GM23248 (cell line): ENCODE measurements around the gene CLEC2B. TPM values are rescaled to one million over a fixed set of nuclear protein-coding genes. Genes with fewer than 3 reads are reported as not detected.

Source experiments
- DNase-seq: peaks from one replicate; pipeline ENCODE4 v3.0.0-alpha.2; 2015
- H2AFZ ChIP-seq: fragments of 200-600 bp; sonication (generic); 2 replicates; pipeline ENCODE4 v1.6.1; 2016; ENCODE audit warnings: antibody characterized with exemption
- H3F3A ChIP-seq: fragments of 200-600 bp; sonication (generic); 2 replicates; pipeline ENCODE4 v1.6.1; 2016; ENCODE audit warnings: mild to moderate bottlenecking, antibody characterized with exemption, mixed run types; ENCODE audit not compliant: insufficient read depth
- H3K27ac ChIP-seq: fragments of 200-600 bp; sonication (generic); 2 replicates; pipeline ENCODE4 v1.5.1; 2016; ENCODE audit warnings: mild to moderate bottlenecking
- H3K27me3 ChIP-seq: fragments of 200-600 bp; sonication (generic); replicated peaks from 2 replicates; pipeline ENCODE4 v1.6.1; 2016; ENCODE audit warnings: mild to moderate bottlenecking; ENCODE audit not compliant: insufficient read depth
- H3K36me3 ChIP-seq: fragments of 200-600 bp; sonication (generic); 2 replicates; pipeline ENCODE4 v1.6.1; 2016; ENCODE audit warnings: low read depth, mild to moderate bottlenecking
- H3K4me1 ChIP-seq: fragments of 200-600 bp; sonication (generic); 2 replicates; pipeline ENCODE4 v1.6.1; 2016; ENCODE audit warnings: mild to moderate bottlenecking; ENCODE audit not compliant: insufficient read depth
- H3K4me2 ChIP-seq: fragments of 200-600 bp; sonication (generic); one replicate; pipeline ENCODE4 v1.6.1; 2016; ENCODE audit warnings: mild to moderate bottlenecking; ENCODE audit not compliant: unreplicated experiment
- H3K4me3 ChIP-seq: fragments of 200-600 bp; sonication (generic); 2 replicates; pipeline ENCODE4 v1.5.1; 2016; ENCODE audit warnings: mild to moderate bottlenecking
- H3K79me2 ChIP-seq: fragments of 200-600 bp; sonication (generic); 2 replicates; pipeline ENCODE4 v1.6.1; 2016; ENCODE audit warnings: mild to moderate bottlenecking; ENCODE audit not compliant: insufficient read depth
- H3K9ac ChIP-seq: fragments of 200-600 bp; sonication (generic); 2 replicates; pipeline ENCODE4 v1.6.1; 2016; ENCODE audit warnings: mild to moderate bottlenecking
- H3K9me2 ChIP-seq: fragments of 200-600 bp; sonication (generic); 2 replicates; pipeline ENCODE4 v1.6.1; 2016; ENCODE audit warnings: mixed run types, mild to moderate bottlenecking, moderate library complexity; ENCODE audit not compliant: insufficient read depth
- H3K9me3 ChIP-seq: fragments of 200-600 bp; sonication (generic); one replicate; pipeline ENCODE4 v1.6.1; 2017; ENCODE audit warnings: low read depth
- H4K20me1 ChIP-seq: fragments of 200-600 bp; sonication (generic); 2 replicates; pipeline ENCODE4 v1.6.0; 2016; ENCODE audit not compliant: insufficient read depth
- EZH2 ChIP-seq: fragments of 200-600 bp; sonication (generic); IDR thresholded peaks from 2 replicates; pipeline ENCODE4 v1.6.1; 2018; ENCODE audit warnings: antibody characterized with exemption, mild to moderate bottlenecking; ENCODE audit not compliant: insufficient read depth, poor library complexity, severe bottlenecking
- EZH2phosphoT487 ChIP-seq: fragments of 200-600 bp; sonication (generic); IDR thresholded peaks from 2 replicates; pipeline ENCODE4 v1.6.1; 2018; ENCODE audit warnings: antibody characterized with exemption, moderate library complexity, mild to moderate bottlenecking, low read depth; ENCODE audit not compliant: insufficient read depth
- WGBS, 2 experiments: methylation state at CpG; one replicate each; pipeline ENCODE4 v1.1.6; 2015 to 2017; ENCODE audit warnings: low lambda C conversion rate in 2 of 2, low coverage in 1 of 2; ENCODE audit errors: missing lambda C conversion rate in 2 of 2; 5-methylcytosine and 5-hydroxymethylcytosine counted together
- in situ Hi-C: fragments of 300-500 bp; cut with MboI; formaldehyde crosslinking; loops from 2 replicates; pipeline ENCODE4 v1.15.0; 2020
- polyA plus RNA-seq: library from polyadenylated mRNA; unstranded; fragments of >200 nt; fragmentation: Nextera tagmentation; extraction: Ambion mirVana; gene quantifications from 2 replicates; pipeline ENCODE4 v1.2.1, GENCODE V29; 2016
- total RNA-seq: library from RNA; depleted of rRNA; stranded (reverse); fragments of >200 nt; shearing (Covaris generic); gene quantifications from 2 replicates; pipeline ENCODE4 v1.2.3, GENCODE V29; 2014; rRNA removed

Gene CLEC2B
- total and polyA plus RNA-seq, 2 experiments from 2014 or later: 7.2 to 12.2 TPM

DNA sequence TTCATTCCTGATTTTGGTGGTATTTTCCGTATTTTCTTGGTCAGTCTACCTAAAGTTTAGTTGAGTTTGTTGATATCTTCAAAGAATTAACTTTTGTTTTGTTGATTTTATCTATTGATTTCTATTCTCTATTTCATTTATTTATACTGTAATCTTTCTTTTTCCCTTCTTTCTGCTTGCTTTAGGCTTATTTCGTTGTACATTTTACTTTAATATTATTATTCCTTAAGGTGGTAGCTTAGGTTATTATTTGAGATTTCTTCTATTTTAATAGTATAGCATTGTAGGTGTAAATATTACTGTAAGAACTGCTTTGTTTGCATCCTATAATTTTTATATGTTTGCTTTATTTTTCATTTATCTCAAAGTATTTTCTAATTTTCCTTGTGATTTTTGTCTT lies 63.3 kb downstream of the CLEC2B start:
- 77 to 84% methylated on average over 2 of the region's 2 CpGs for WGBS, 2 experiments
- H3K36me3 ChIP-seq: no peaks in the 10 kb centered on the region
- no peak for TF ChIP-seq EZH2
- no peak for TF ChIP-seq EZH2phosphoT487
- no peaks in the 10 kb centered on the region for H3K79me2 ChIP-seq
- H3K27me3 ChIP-seq: no peaks in the 10 kb centered on the region
- H3K4me2 ChIP-seq: no peak overlapping the region
- no peak overlapping the region for H2AFZ ChIP-seq
- in situ Hi-C loops: loop anchor here (25.0 kb wide), 1 partner anchor 331 kb away; the partner anchor contains the start of gene CLEC7A
- H3K9me2 ChIP-seq: no peaks in the 10 kb centered on the region
- H3F3A ChIP-seq: no peaks in the 10 kb centered on the region
- no peaks in the 10 kb centered on the region for H3K4me1 ChIP-seq
- no peak overlapping the region for H3K27ac ChIP-seq
- no peaks in the 10 kb centered on the region for H3K9me3 ChIP-seq
- H3K4me3 ChIP-seq: no peak overlapping the region
- H3K9ac ChIP-seq: no peak overlapping the region
- DNase-seq: no peak
- H4K20me1 ChIP-seq: no peaks in the 10 kb centered on the region

Other genes with a start within 250 kb of the CLEC2B start
- 0.54 and 6.6 TPM in 2 replicates for gene CLEC2D, start 199.6 kb downstream of the CLEC2B start, total RNA-seq
- gene CLEC2D, start 199.6 kb downstream of the CLEC2B start, polyA plus RNA-seq: 1.1 and 2.8 TPM in 2 replicates
- not detected in 2 replicates for gene CLECL1, start 136.3 kb downstream of the CLEC2B start, total RNA-seq
- gene CLECL1, start 136.3 kb downstream of the CLEC2B start, polyA plus RNA-seq: not detected in 2 replicates
- gene CD69, start 108.5 kb downstream of the CLEC2B start, total RNA-seq: not detected in 2 replicates
- gene CD69, start 108.5 kb downstream of the CLEC2B start, polyA plus RNA-seq: not detected in 2 replicates
- not detected in 2 replicates for gene KLRF1, start 41.9 kb downstream of the CLEC2B start, total RNA-seq
- gene KLRF1, start 41.9 kb downstream of the CLEC2B start, polyA plus RNA-seq: not detected in 2 replicates
- not detected in 2 replicates for gene KLRF2, start 12.1 kb upstream of the CLEC2B start, total RNA-seq
- gene KLRF2, start 12.1 kb upstream of the CLEC2B start, polyA plus RNA-seq: not detected in 2 replicates
- not detected in 2 replicates for gene CLEC2A, start 63.0 kb upstream of the CLEC2B start, total RNA-seq
- not detected in 2 replicates for gene CLEC2A, start 63.0 kb upstream of the CLEC2B start, polyA plus RNA-seq
- gene CLEC12A, start 102.1 kb upstream of the CLEC2B start, total RNA-seq: not detected in 2 replicates
- not detected in 2 replicates for gene CLEC12A, start 102.1 kb upstream of the CLEC2B start, polyA plus RNA-seq
- gene CLEC1B, start 129.8 kb upstream of the CLEC2B start, total RNA-seq: not detected in 2 replicates
- not detected in 2 replicates for gene CLEC1B, start 129.8 kb upstream of the CLEC2B start, polyA plus RNA-seq
- gene CLEC12B, start 141.3 kb upstream of the CLEC2B start, total RNA-seq: not detected in 2 replicates
- gene CLEC12B, start 141.3 kb upstream of the CLEC2B start, polyA plus RNA-seq: not detected in 2 replicates
- not detected in 2 replicates for gene CLEC9A, start 161.3 kb upstream of the CLEC2B start, total RNA-seq
- not detected in 2 replicates for gene CLEC9A, start 161.3 kb upstream of the CLEC2B start, polyA plus RNA-seq
- gene CLEC1A, start 229.6 kb upstream of the CLEC2B start, total RNA-seq: not detected in 2 replicates
- gene CLEC1A, start 229.6 kb upstream of the CLEC2B start, polyA plus RNA-seq: not detected in 2 replicates